Ishikawa (cell line): ENCODE results near the gene DYNLT4.
A peak's percentile ranks its signal among the peaks of the same experiment; 100 is the strongest.

Experiments used
- CEBPB ChIP-seq: IDR thresholded peaks from 2 replicates; pipeline ENCODE4 v1.6.1; 2012
- CREB1 ChIP-seq: IDR thresholded peaks from 2 replicates; pipeline ENCODE4 v1.6.1; 2012; ENCODE audit warnings: low read depth
- EGR1 ChIP-seq: IDR thresholded peaks from 2 replicates; pipeline ENCODE4 v1.6.1; 2012
- EP300 ChIP-seq: IDR thresholded peaks from 2 replicates; pipeline ENCODE4 v1.6.1; 2012; ENCODE audit warnings: borderline replicate concordance
- FOXM1 ChIP-seq: IDR thresholded peaks from 2 replicates; pipeline ENCODE4 v1.6.1; 2012; ENCODE audit warnings: low read depth, borderline replicate concordance
- NFIC ChIP-seq: IDR thresholded peaks from 2 replicates; pipeline ENCODE4 v1.6.1; 2012
- RAD21 ChIP-seq: IDR thresholded peaks from 2 replicates; pipeline ENCODE4 v1.6.1; 2012; ENCODE audit warnings: low read depth
- REST ChIP-seq: IDR thresholded peaks from 2 replicates; pipeline ENCODE4 v1.6.1; 2012; ENCODE audit warnings: low read depth, mild to moderate bottlenecking
- TAF1 ChIP-seq: IDR thresholded peaks from 2 replicates; pipeline ENCODE4 v1.6.1; 2012; ENCODE audit warnings: low read depth, mild to moderate bottlenecking
- TCF12 ChIP-seq: IDR thresholded peaks from 2 replicates; pipeline ENCODE4 v1.6.1; 2012; ENCODE audit warnings: low read depth
- TEAD4 ChIP-seq: IDR thresholded peaks from 2 replicates; pipeline ENCODE4 v1.6.1; 2012
- USF1 ChIP-seq: IDR thresholded peaks from 2 replicates; pipeline ENCODE4 v1.6.1; 2012
- YY1 ChIP-seq: IDR thresholded peaks from 2 replicates; pipeline ENCODE4 v1.6.1; 2012; ENCODE audit warnings: low read depth
- ZBTB7A ChIP-seq: IDR thresholded peaks from 2 replicates; pipeline ENCODE4 v1.6.1; 2012; ENCODE audit warnings: low read depth
- TF ChIP-seq, protein P1 (sequence below): IDR thresholded peaks from 2 replicates; pipeline ENCODE4 v1.6.1; 2012

Gene DYNLT4

DNA sequence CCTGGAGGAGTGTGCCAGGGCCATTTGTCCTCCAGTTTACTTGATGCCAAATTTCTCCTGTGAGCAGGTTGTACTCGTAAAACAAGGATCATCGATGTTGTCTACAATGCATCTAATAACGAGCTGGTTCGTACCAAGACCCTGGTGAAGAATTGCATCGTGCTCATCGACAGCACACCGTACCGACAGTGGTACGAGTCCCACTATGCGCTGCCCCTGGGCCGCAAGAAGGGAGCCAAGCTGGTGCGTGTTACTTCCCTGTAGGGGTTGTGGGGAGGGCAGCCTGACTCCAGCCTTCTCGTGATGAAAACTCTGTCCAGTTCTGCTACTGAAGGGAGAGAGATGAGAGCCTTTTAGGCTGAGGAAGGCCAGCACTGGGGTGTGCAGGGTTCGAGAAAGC, 29.6 kb downstream of the DYNLT4 start:
- TF ChIP-seq EGR1 (no peak), FOXM1 (no peak), REST (no peak), TCF12 (no peak), NFIC (no peak), ZBTB7A (no peak)

- TF ChIP-seq CREB1 (no peak), NFIC (no peak), RAD21 (no peak), TCF12 (no peak), TAF1 (no peak), YY1 (no peak), FOXM1 (no peak), REST (no peak), ZBTB7A (no peak)
- TF ChIP-seq, protein P1, sequence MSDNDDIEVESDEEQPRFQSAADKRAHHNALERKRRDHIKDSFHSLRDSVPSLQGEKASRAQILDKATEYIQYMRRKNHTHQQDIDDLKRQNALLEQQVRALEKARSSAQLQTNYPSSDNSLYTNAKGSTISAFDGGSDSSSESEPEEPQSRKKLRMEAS, result no peak
Observed at GRCh38 chr1:44776730-44777068, 30.5 kb downstream of the DYNLT4 start.

DNA sequence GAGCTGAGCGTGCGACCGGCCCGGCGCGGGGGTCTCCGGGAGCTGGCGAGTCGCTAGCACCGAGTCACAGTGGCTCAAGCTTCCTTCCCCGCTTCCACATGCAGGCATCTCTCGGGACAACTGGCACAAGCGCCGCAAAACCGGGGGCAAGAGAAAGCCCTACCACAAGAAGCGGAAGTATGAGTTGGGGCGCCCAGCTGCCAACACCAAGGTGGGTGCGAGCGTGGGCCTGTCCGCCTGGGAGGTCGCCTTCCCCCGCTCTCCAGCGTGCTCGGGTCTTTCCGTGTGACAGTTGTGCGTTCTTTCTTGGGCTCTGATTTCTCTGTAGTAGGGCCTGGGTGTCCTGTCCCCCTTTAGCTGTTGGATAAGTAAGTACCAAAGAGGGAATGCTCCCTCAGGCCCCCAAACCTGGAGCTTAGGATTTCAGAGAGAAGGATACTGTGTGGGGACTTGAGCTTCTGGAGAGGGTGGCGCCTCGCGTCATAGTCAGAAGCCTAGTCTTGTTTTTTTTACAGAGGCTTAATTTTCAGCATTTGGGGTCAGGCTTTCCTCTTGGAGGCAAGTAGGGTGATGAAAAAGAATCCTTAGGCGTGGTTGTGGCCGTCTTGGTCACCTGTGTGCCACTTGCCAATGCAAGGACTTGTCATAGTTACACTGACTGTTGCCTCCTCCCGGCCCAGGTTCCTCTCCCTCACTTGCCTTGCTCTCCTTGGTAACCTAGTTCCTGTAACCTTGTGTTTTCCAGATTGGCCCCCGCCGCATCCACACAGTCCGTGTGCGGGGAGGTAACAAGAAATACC, 31.0 kb downstream of the DYNLT4 start:
- no peak for TF ChIP-seq EP300
- TF ChIP-seq CREB1, result no peak
- TF ChIP-seq YY1, result no peak

- TF ChIP-seq YY1 (peak; percentile 79), TAF1 (peak; percentile 99), REST (no peak), EGR1 (no peak), TEAD4 (no peak; the same call in none of the 2 replicates), ZBTB7A (peak; percentile 98), NFIC (peak; percentile 26; the same call in 1 of the 2 replicates), USF1 (peak; percentile 52), RAD21 (no peak), EP300 (no peak; the same call in 1 of the 2 replicates), CEBPB (no peak), FOXM1 (peak; percentile 91), CREB1 (peak; percentile 99), TCF12 (peak; percentile 54; the same call in 1 of the 2 replicates)
- TF ChIP-seq, protein P1, result peak; percentile 89
Observed at GRCh38 chr1:44775078-44775929, 31.8 kb downstream of the DYNLT4 start, which contains the start of gene RPS8. RPS8 (plus strand) TSS chr1:44775540; CDS start chr1:44775597, 57 bp downstream.

- no peak for TF ChIP-seq TAF1
- no peak for TF ChIP-seq USF1
- TF ChIP-seq EGR1, result no peak
- no peak for TF ChIP-seq REST
- no peak for TF ChIP-seq TEAD4
- no peak for TF ChIP-seq YY1
- TF ChIP-seq FOXM1, result no peak
- no peak for TF ChIP-seq EP300
- TF ChIP-seq CEBPB, result no peak
- TF ChIP-seq TCF12, result no peak
- TF ChIP-seq CREB1, result no peak
- TF ChIP-seq, protein P1, result no peak
- TF ChIP-seq ZBTB7A, result no peak
- no peak for TF ChIP-seq RAD21
Observed at GRCh38 chr1:44760876-44761275, 46.3 kb downstream of the DYNLT4 start.
